Thoracic aorta (tissue), 2 donors: ENCODE measurements around the gene ALK. TPM values are rescaled to one million over a fixed set of nuclear protein-coding genes. Genes with fewer than 3 reads are reported as not detected.

ENCODE experiments used
- ATAC-seq: fragments of 150-250 bp; one replicate; pipeline ENCODE4 v1.8.0; 2017; ENCODE audit warnings: low read depth; ENCODE audit not compliant: insufficient number of reproducible peaks, low FRiP score
- DNase-seq: peaks from one replicate; pipeline ENCODE4 v3.0.0-alpha.2; 2020; ENCODE audit warnings: low spot score
- H3K27ac ChIP-seq, 2 donors: fragments of 200-600 bp; sonication (generic); 1 replicate in 1 of 2; 2 replicates in 1 of 2; pipeline ENCODE4 v1.5.1; 2016; ENCODE audit warnings: mild to moderate bottlenecking in 2 of 2, moderate library complexity in 2 of 2
- H3K27me3 ChIP-seq: fragments of 200-600 bp; sonication (generic); replicated peaks from 2 replicates; pipeline ENCODE4 v1.6.0; 2016; ENCODE audit warnings: mild to moderate bottlenecking; ENCODE audit not compliant: insufficient read depth
- H3K36me3 ChIP-seq: fragments of 200-600 bp; sonication (generic); one replicate; pipeline ENCODE4 v1.5.1; 2016
- H3K4me1 ChIP-seq, 2 donors: fragments of 200-600 bp; sonication (generic); 1 replicate in 1 of 2; 2 replicates in 1 of 2; pipeline versions ENCODE4 v1.5.1 to v1.6.0; 2016; ENCODE audit warnings: low read depth in 2 of 2, mild to moderate bottlenecking in 1 of 2; ENCODE audit not compliant: control insufficient read depth in 1 of 2
- H3K4me3 ChIP-seq: fragments of 200-600 bp; sonication (generic); 2 replicates; pipeline ENCODE4 v1.5.1; 2016; ENCODE audit warnings: mild to moderate bottlenecking
- H3K9me3 ChIP-seq: fragments of 200-600 bp; sonication (generic); 2 replicates; pipeline ENCODE4 v1.5.1; 2016
- CTCF ChIP-seq: fragments of 200-600 bp; sonication (generic); IDR thresholded peaks from one replicate; pipeline ENCODE4 v1.5.1; 2019; ENCODE audit warnings: antibody characterized with exemption
- total RNA-seq, 2 donors: library from RNA; depleted of rRNA; stranded (reverse); fragments of >200 nt; gene quantifications; one replicate each; pipeline versions ENCODE4 v1.1.0 to v1.2.3, GENCODE V29; 2016

Gene ALK
- total RNA-seq, 2 donors from 2014 or later = 2.0 TPM; not detected in 1

DNA sequence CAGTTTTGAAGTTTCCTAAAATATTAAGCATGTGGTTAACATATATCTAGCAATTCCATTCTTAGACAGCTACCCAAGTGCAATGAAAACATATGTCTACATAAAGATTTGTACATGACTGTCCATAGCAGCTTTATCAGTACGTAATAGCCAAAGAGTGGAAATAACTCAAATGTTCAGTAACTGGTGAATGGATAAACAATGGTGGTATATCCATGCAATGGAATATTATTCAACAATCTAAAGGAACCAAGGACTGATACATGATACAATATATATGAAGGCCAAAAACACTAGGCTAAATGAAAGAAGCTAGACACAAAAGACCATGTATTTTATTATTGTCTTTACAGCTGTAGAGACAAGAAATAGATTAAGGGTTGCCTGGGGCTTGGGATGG lies 361.4 kb downstream of the ALK start:
- H3K4me1 ChIP-seq = no peaks in the 10 kb centered on the region
- H3K27ac ChIP-seq = no peak overlapping the region

GRCh38 chr2:29559578-29559977 lies 361.8 kb downstream of the ALK start:
- Histone ChIP-seq H3K9me3 (no peaks in the 10 kb centered on the region), H3K4me1 (no peaks in the 10 kb centered on the region), H3K27me3 (no peaks in the 10 kb centered on the region), H3K27ac (no peak overlapping the region), H3K4me3 (no peak overlapping the region), H3K36me3 (no peaks in the 10 kb centered on the region)
- ATAC-seq = no peak
- no peak for DNase-seq
- TF ChIP-seq CTCF = no peak

More for the DNA sequence above, 361.4 kb downstream of the ALK start:
- no peaks in the 10 kb centered on the region for H3K36me3 ChIP-seq
- TF ChIP-seq CTCF = no peak
- DNase-seq (no peak), ATAC-seq (no peak)
- H3K4me3 ChIP-seq = no peak overlapping the region
- H3K27me3 ChIP-seq = no peaks in the 10 kb centered on the region
- H3K9me3 ChIP-seq = no peaks in the 10 kb centered on the region

DNA sequence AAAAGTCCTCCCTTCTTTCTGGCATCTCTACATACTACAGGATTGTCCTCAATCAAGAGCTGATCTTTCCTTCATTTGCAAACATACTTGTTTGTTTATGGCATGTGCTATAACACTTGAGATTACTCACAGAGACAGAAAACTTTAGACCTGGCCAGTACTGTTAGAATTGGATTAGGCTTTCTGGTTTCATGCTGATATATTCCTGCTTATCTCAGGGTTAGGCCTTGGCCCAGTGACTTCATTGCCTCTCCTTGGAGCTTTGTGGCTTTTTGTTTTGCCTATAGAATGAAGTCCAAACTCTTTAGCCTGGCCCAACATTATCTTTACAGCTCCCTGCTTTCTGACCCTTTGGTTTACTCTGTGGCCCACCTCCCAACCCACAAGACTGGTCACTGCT lies 363.3 kb downstream of the ALK start:
- Histone ChIP-seq H3K27me3 (no peaks in the 10 kb centered on the region), H3K36me3 (no peaks in the 10 kb centered on the region), H3K9me3 (no peaks in the 10 kb centered on the region), H3K27ac (no peak overlapping the region), H3K4me3 (no peak overlapping the region), H3K4me1 (no peaks in the 10 kb centered on the region)
- TF ChIP-seq CTCF = no peak
- ATAC-seq (no peak), DNase-seq (no peak)

- Histone ChIP-seq H3K27ac (no peak overlapping the region), H3K27me3 (no peaks in the 10 kb centered on the region), H3K4me3 (no peak overlapping the region), H3K9me3 (no peaks in the 10 kb centered on the region), H3K4me1 (no peaks in the 10 kb centered on the region), H3K36me3 (no peaks in the 10 kb centered on the region)
- DNase-seq (no peak), ATAC-seq (no peak)
- no peak for TF ChIP-seq CTCF
Measured at GRCh38 chr2:29557268-29557667, 364.1 kb downstream of the ALK start.

DNA sequence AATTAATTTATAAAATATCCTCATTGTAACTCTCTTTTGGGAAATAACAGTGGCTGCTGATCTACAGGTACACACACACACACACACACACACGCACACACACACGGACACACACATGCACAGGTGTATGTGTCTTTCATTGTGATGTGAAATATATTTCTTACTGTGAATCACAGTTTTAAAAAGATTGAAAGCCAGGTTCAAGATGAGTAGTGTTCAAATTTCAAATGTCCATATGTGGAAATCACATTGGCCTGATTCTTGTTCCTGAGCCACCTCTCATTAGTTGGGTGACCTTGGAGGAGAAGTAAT lies 372.4 kb downstream of the ALK start:
- H3K36me3 ChIP-seq = no peaks in the 10 kb centered on the region
- TF ChIP-seq CTCF = no peak
- H3K27ac ChIP-seq = no peak overlapping the region
- no peaks in the 10 kb centered on the region for H3K9me3 ChIP-seq
- no peak overlapping the region for H3K4me3 ChIP-seq
- no peaks in the 10 kb centered on the region for H3K27me3 ChIP-seq
- ATAC-seq (no peak), DNase-seq (no peak)
- no peaks in the 10 kb centered on the region for H3K4me1 ChIP-seq
